Ishikawa (cell line): ENCODE data around the gene DOK6.

Source experiments
- CEBPB ChIP-seq: IDR thresholded peaks from 2 replicates; pipeline ENCODE4 v1.6.1; 2012
- CREB1 ChIP-seq: IDR thresholded peaks from 2 replicates; pipeline ENCODE4 v1.6.1; 2012; ENCODE audit warnings: low read depth
- EGR1 ChIP-seq: IDR thresholded peaks from 2 replicates; pipeline ENCODE4 v1.6.1; 2012
- EP300 ChIP-seq: IDR thresholded peaks from 2 replicates; pipeline ENCODE4 v1.6.1; 2012; ENCODE audit warnings: borderline replicate concordance
- MAX ChIP-seq: IDR thresholded peaks from 2 replicates; pipeline ENCODE4 v1.6.1; 2012
- NFIC ChIP-seq: IDR thresholded peaks from 2 replicates; pipeline ENCODE4 v1.6.1; 2012
- RAD21 ChIP-seq: IDR thresholded peaks from 2 replicates; pipeline ENCODE4 v1.6.1; 2012; ENCODE audit warnings: low read depth
- REST ChIP-seq: IDR thresholded peaks from 2 replicates; pipeline ENCODE4 v1.6.1; 2012; ENCODE audit warnings: low read depth, mild to moderate bottlenecking
- TAF1 ChIP-seq: IDR thresholded peaks from 2 replicates; pipeline ENCODE4 v1.6.1; 2012; ENCODE audit warnings: low read depth, mild to moderate bottlenecking
- TCF12 ChIP-seq: IDR thresholded peaks from 2 replicates; pipeline ENCODE4 v1.6.1; 2012; ENCODE audit warnings: low read depth
- TEAD4 ChIP-seq: IDR thresholded peaks from 2 replicates; pipeline ENCODE4 v1.6.1; 2012
- USF1 ChIP-seq: IDR thresholded peaks from 2 replicates; pipeline ENCODE4 v1.6.1; 2012
- YY1 ChIP-seq: IDR thresholded peaks from 2 replicates; pipeline ENCODE4 v1.6.1; 2012; ENCODE audit warnings: low read depth
- ZBTB7A ChIP-seq: IDR thresholded peaks from 2 replicates; pipeline ENCODE4 v1.6.1; 2012; ENCODE audit warnings: low read depth

DOK6 gene

GRCh38 chr18:69784815-69785214 is 384.1 kb downstream of the DOK6 start:
- TF ChIP-seq TEAD4 (no peak), TAF1 (no peak), TCF12 (no peak), NFIC (no peak), RAD21 (no peak), CREB1 (no peak), ZBTB7A (no peak), MAX (no peak), REST (no peak)

- no peak for TF ChIP-seq YY1
- no peak for TF ChIP-seq TAF1
- TF ChIP-seq EP300 = no peak
Measured at GRCh38 chr18:69785466-69785865, 384.8 kb downstream of the DOK6 start.

GRCh38 chr18:69786427-69786826 is 385.7 kb downstream of the DOK6 start:
- TF ChIP-seq REST = no peak
- TF ChIP-seq USF1 = no peak
- no peak for TF ChIP-seq TAF1
- no peak for TF ChIP-seq EGR1
- TF ChIP-seq CREB1 = no peak
- TF ChIP-seq NFIC = no peak
- TF ChIP-seq EP300 = no peak

- TF ChIP-seq CREB1 (no peak), NFIC (no peak), USF1 (no peak), YY1 (no peak), REST (no peak), CEBPB (peak; percentile 49; the same call in 1 of the 2 replicates), MAX (no peak), TCF12 (no peak), ZBTB7A (no peak), RAD21 (no peak), TEAD4 (peak; percentile 51; the same call in 1 of the 2 replicates)
Measured at GRCh38 chr18:69787825-69788547, 387.3 kb downstream of the DOK6 start.

- TF ChIP-seq EGR1 (no peak), MAX (no peak), CEBPB (no peak), NFIC (no peak), TAF1 (no peak), ZBTB7A (no peak)
Measured at GRCh38 chr18:69789794-69790193, 389.1 kb downstream of the DOK6 start.
